ENCODE measurements around the gene CFAP410. TPM values are rescaled to one million over a fixed set of nuclear protein-coding genes. Genes with fewer than 3 reads are reported as not detected.

CFAP410 gene
- total and polyA plus RNA-seq, 2 of the 8 experiments (the other 6 are each of a cell fraction or from before 2014, with no cell fraction given) = 10.6 to 12.0 TPM

GRCh38 chr21:44363278-44363677 is 24.1 kb upstream of the CFAP410 start:
- no peak overlapping the region for H2AK5ac ChIP-seq (ENCODE audit: low read depth, low read length)
- no peak overlapping the region for H2BK20ac ChIP-seq (ENCODE audit: low read length)
- DNase-seq (ENCODE audit: low read depth in 1 of 2, low spot score in 2 of 2) (no peak), FAIRE-seq (no peak)
- no peak overlapping the region for H3K56ac ChIP-seq (replicated peaks; ENCODE audit: insufficient read length, low read depth, low read length)
- H4K5ac ChIP-seq (ENCODE audit: insufficient read length, low read depth, low read length) = no peak overlapping the region
- no peaks in the 10 kb centered on the region for H3K9me3 ChIP-seq (ENCODE audit: insufficient read depth in 2 of 2, low read depth in 1 of 2, low read length in 1 of 2)
- H3K18ac ChIP-seq (ENCODE audit: extremely low read depth, low read length) = no peak overlapping the region
- no peak overlapping the region for H2BK120ac ChIP-seq (replicated peaks; ENCODE audit: low read depth, low read length)
- H3K79me2 ChIP-seq (ENCODE audit: control insufficient read depth in 1 of 2, insufficient read depth in 2 of 2, low read length in 2 of 2) = no peaks in the 10 kb centered on the region
- H4K91ac ChIP-seq (replicated peaks; ENCODE audit: insufficient read length, low read length) = no peak overlapping the region
- H3K4me3 ChIP-seq (ENCODE audit: extremely low read depth in 1 of 4, insufficient read depth in 2 of 4, low read depth in 3 of 4, low read length in 4 of 4) = no peak overlapping the region
- no peak overlapping the region for H3K23ac ChIP-seq (ENCODE audit: insufficient read length)
- H3K36me3 ChIP-seq (ENCODE audit: control insufficient read depth in 2 of 4, insufficient read depth in 4 of 4, low read length in 3 of 4) = no peaks in the 10 kb centered on the region
- WGBS, 2 experiments (ENCODE audit: extremely low coverage in 1 of 2, insufficient coverage in 1 of 2, insufficient read length in 1 of 2, insufficient replicate concordance in 2 of 2, low coverage in 1 of 2, low lambda C conversion rate in 2 of 2, missing lambda C conversion rate in 1 of 2) = 86% methylated on average over 1 of the region's 1 CpG; no CpG with 5 or more reads in 1 of the 2 experiments
- H3K4ac ChIP-seq (replicated peaks; ENCODE audit: insufficient read length, low read depth, low read length) = no peak overlapping the region
- POLR2A ChIA-PET (ENCODE audit: partially characterized antibody) = interaction anchor here (0.6 kb wide), 1 partner anchor 27 kb away, joined by 3 read pairs; no protein-coding TSS in a partner anchor
- no peak overlapping the region for H4K8ac ChIP-seq (ENCODE audit: extremely low read depth, insufficient read depth, low read length)
- CTCF ChIA-PET (ENCODE audit: partially characterized antibody) = interaction anchor here (0.6 to 2.0 kb wide), 9 partner anchors 10 to 1037 kb away, joined by 3 to 11 read pairs (median 4); partner anchors contain the start of gene TRPM2
- no peak overlapping the region for H3K27ac ChIP-seq (ENCODE audit: low read depth, low read length)
- H3K4me1 ChIP-seq (replicated peaks in 1 of 4; ENCODE audit: control insufficient read depth in 3 of 4, insufficient read depth in 4 of 4, low read length in 3 of 4) = no peaks in the 10 kb centered on the region; a peak in 2 of 7 replicates
- H2BK12ac ChIP-seq (ENCODE audit: low read depth, low read length) = no peak overlapping the region
- no peaks in the 10 kb centered on the region for H3K79me1 ChIP-seq (ENCODE audit: low read depth, low read length)
- H3K14ac ChIP-seq (ENCODE audit: insufficient read length) = no peak overlapping the region
- H2BK15ac ChIP-seq (ENCODE audit: low read length) = no peak overlapping the region
- no peaks in the 10 kb centered on the region; a peak in 1 of 7 replicates for H3K27me3 ChIP-seq (replicated peaks in 1 of 4; ENCODE audit: control insufficient read depth in 3 of 4, extremely low read depth in 1 of 4, insufficient read depth in 3 of 4, low read length in 3 of 4)
- no peaks in the 10 kb centered on the region for H3K23me2 ChIP-seq (ENCODE audit: low read depth, low read length)
- no peak overlapping the region for H2AFZ ChIP-seq (ENCODE audit: low read length)
- H2BK5ac ChIP-seq (ENCODE audit: low read depth, low read length) = no peak overlapping the region
- no peaks in the 10 kb centered on the region for H4K20me1 ChIP-seq (replicated peaks in 1 of 2; ENCODE audit: control insufficient read depth in 1 of 2, insufficient read depth in 2 of 2, low read length in 2 of 2)
- no peak overlapping the region for H3K4me2 ChIP-seq (ENCODE audit: insufficient read depth in 1 of 2, low read depth in 2 of 2, low read length in 2 of 2)
- H3K9ac ChIP-seq (replicated peaks in 1 of 4; ENCODE audit: extremely low read depth in 1 of 4, low read depth in 3 of 4, low read length in 3 of 4) = no peak overlapping the region
- TF ChIP-seq E2F6 (IDR thresholded peaks at IDR 0.05) (no peak), POLR2AphosphoS5 (IDR thresholded peaks at IDR 0.05; ENCODE audit: low read depth, low read length) (no peak), EP300 (IDR thresholded peaks at IDR 0.05; ENCODE audit: borderline replicate concordance in 1 of 2, low read depth in 2 of 2, low read length in 2 of 2) (no peak), RNF2 (IDR thresholded peaks at IDR 0.05; ENCODE audit: borderline replicate concordance, low read depth, low read length, missing control alignments, poor library complexity, severe bottlenecking) (no peak), POLR2A (IDR thresholded peaks at IDR 0.05; ENCODE audit: control extremely low read depth in 1 of 2, low read depth in 2 of 2, low read length in 2 of 2) (no peak), BCL11A (IDR thresholded peaks at IDR 0.05; ENCODE audit: low read depth in 2 of 2, low read length in 2 of 2) (no peak), CBX8 (IDR thresholded peaks at IDR 0.05; ENCODE audit: borderline replicate concordance, low read depth, low read length) (no peak), NRF1 (IDR thresholded peaks at IDR 0.05; ENCODE audit: low read depth, low read length) (no peak), CHD1 (IDR thresholded peaks at IDR 0.05; ENCODE audit: low read depth, low read length) (no peak), RBBP5 (IDR thresholded peaks at IDR 0.05; ENCODE audit: borderline replicate concordance, low read depth, low read length) (no peak), FOSL1 (IDR thresholded peaks at IDR 0.05; ENCODE audit: insufficient read depth, low read depth, low read length) (no peak), POU5F1 (IDR thresholded peaks at IDR 0.05; ENCODE audit: low read depth, low read length) (no peak), EGR1 (IDR thresholded peaks at IDR 0.05; ENCODE audit: borderline replicate concordance, low read depth, low read length) (no peak), GABPA (IDR thresholded peaks at IDR 0.05; ENCODE audit: borderline replicate concordance, insufficient read depth, low read length) (no peak)

All from H1 (cell line).